ENCODE results near the gene NUP210L.

DNA sequence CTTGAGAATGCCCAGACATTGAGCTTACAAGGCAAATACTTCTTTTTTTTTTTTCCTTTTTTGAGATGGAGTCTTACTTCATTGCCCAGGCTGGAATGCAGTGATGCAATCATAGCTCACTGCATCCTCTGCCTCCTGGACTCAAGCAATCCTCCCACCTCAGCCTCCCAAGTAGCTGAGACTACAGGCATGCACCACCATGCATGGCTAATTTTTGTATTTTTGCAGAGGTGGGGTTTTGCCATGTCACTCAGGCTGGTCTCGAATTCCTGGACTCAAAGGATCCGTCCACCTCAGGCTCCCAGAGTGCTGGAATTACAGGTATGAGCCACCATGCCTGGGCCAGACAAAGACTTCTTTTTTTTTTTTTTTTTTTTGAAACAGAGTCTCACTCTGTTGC, 79.1 kb downstream of the NUP210L start:
- TF ChIP-seq, protein P1, sequence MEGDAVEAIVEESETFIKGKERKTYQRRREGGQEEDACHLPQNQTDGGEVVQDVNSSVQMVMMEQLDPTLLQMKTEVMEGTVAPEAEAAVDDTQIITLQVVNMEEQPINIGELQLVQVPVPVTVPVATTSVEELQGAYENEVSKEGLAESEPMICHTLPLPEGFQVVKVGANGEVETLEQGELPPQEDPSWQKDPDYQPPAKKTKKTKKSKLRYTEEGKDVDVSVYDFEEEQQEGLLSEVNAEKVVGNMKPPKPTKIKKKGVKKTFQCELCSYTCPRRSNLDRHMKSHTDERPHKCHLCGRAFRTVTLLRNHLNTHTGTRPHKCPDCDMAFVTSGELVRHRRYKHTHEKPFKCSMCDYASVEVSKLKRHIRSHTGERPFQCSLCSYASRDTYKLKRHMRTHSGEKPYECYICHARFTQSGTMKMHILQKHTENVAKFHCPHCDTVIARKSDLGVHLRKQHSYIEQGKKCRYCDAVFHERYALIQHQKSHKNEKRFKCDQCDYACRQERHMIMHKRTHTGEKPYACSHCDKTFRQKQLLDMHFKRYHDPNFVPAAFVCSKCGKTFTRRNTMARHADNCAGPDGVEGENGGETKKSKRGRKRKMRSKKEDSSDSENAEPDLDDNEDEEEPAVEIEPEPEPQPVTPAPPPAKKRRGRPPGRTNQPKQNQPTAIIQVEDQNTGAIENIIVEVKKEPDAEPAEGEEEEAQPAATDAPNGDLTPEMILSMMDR (IDR thresholded peaks at IDR 0.05; ENCODE audit: insufficient read depth, low read length): no peak
- TF ChIP-seq REST (IDR thresholded peaks at IDR 0.05; ENCODE audit: insufficient replicate concordance, low read depth) (no peak), POLR2AphosphoS5 (IDR thresholded peaks at IDR 0.05; ENCODE audit: low read depth) (no peak)
